A673 (cell line): ENCODE measurements around the gene C10orf143. TPM values are rescaled to one million over a fixed set of nuclear protein-coding genes. Genes with fewer than 3 reads are reported as not detected.

Experiments
- BruUV-seq: library from RNA; stranded (reverse); fragments of 400-500 nt; replicated peaks from 2 replicates; lab custom pipeline; 2021; lab: Mats Ljungman, UMichigan
- CTCF ChIA-PET: fragments of 300-600 bp; sonication (Branson Sonifier 250); formaldehyde crosslinking; loops from one replicate; lab custom pipeline; 2022; ENCODE audit warnings: antibody characterized with exemption; lab: Charles Lee
- POLR2A ChIA-PET: fragments of 300-600 bp; sonication (Branson Sonifier 250); formaldehyde crosslinking; loops from one replicate; lab custom pipeline; 2022; ENCODE audit warnings: antibody characterized with exemption; ENCODE audit not compliant: low non-redundant PET; lab: Charles Lee
- DNase-seq: peaks from one replicate; pipeline ENCODE4 v3.0.0-alpha.2; 2015; ENCODE audit warnings: low spot score
- H3K27ac ChIP-seq: fragments of 200-600 bp; sonication (generic); 2 replicates; pipeline ENCODE4 v1.5.1; 2016; ENCODE audit warnings: mixed run types, low read depth, mild to moderate bottlenecking, mixed read lengths, antibody characterized with exemption, low read length; ENCODE audit not compliant: poor library complexity, severe bottlenecking
- H3K27me3 ChIP-seq: fragments of 200-600 bp; sonication (generic); replicated peaks from 2 replicates; pipeline ENCODE4 v1.6.1; 2017; ENCODE audit warnings: mixed run types, low read depth, mild to moderate bottlenecking, mixed read lengths, antibody characterized with exemption, low read length; ENCODE audit not compliant: insufficient read depth, poor library complexity
- H3K36me3 ChIP-seq: fragments of 200-600 bp; sonication (generic); 2 replicates; pipeline ENCODE4 v1.6.1; 2016; ENCODE audit warnings: mixed run types, mild to moderate bottlenecking, mixed read lengths, antibody characterized with exemption, low read length; ENCODE audit not compliant: insufficient read depth, poor library complexity, severe bottlenecking
- H3K4me1 ChIP-seq: fragments of 200-600 bp; sonication (generic); 2 replicates; pipeline ENCODE4 v1.6.1; 2017; ENCODE audit warnings: mixed run types, mild to moderate bottlenecking, mixed read lengths, antibody characterized with exemption, low read length; ENCODE audit not compliant: insufficient read depth, poor library complexity, severe bottlenecking
- H3K4me3 ChIP-seq: fragments of 200-600 bp; sonication (generic); 2 replicates; pipeline ENCODE4 v1.5.1; 2016; ENCODE audit warnings: low read depth, mixed run types, mild to moderate bottlenecking, mixed read lengths, low read length; ENCODE audit not compliant: poor library complexity, severe bottlenecking
- H3K9me3 ChIP-seq: fragments of 200-600 bp; sonication (generic); 2 replicates; pipeline ENCODE4 v1.6.1; 2016; ENCODE audit warnings: mixed run types, low read depth, mild to moderate bottlenecking, mixed read lengths, antibody characterized with exemption, low read length; ENCODE audit not compliant: poor library complexity, severe bottlenecking
- CTCF ChIP-seq: fragments of 300-800, 200-600 bp; sonication (generic); conservative IDR thresholded peaks from 2 replicates; pipeline ENCODE4 v1.5.1; 2017; ENCODE audit warnings: low read depth, mild to moderate bottlenecking, antibody characterized with exemption, low read length, moderate library complexity, mixed read lengths
- EZH2 ChIP-seq: fragments of 200-600 bp; sonication (generic); IDR thresholded peaks from 2 replicates; pipeline ENCODE4 v1.6.1; 2017; ENCODE audit warnings: borderline replicate concordance, low read depth, mild to moderate bottlenecking, mixed read lengths, antibody characterized with exemption, low read length; ENCODE audit not compliant: poor library complexity, severe bottlenecking
- intact Hi-C: fragments of 100-400 bp; cut with micrococcal nuclease; formaldehyde crosslinking; loops from one replicate; pipeline ENCODE4 v1.10.0; 2022; ENCODE audit not compliant: unreplicated experiment
- total RNA-seq: library from RNA; stranded (reverse); gene quantifications from 2 replicates; pipeline ENCODE4 v1.2.3, GENCODE V29; 2021

The C10orf143 gene
- total RNA-seq, 1 experiment from 2014 or later, result 1.8 TPM

DNA sequence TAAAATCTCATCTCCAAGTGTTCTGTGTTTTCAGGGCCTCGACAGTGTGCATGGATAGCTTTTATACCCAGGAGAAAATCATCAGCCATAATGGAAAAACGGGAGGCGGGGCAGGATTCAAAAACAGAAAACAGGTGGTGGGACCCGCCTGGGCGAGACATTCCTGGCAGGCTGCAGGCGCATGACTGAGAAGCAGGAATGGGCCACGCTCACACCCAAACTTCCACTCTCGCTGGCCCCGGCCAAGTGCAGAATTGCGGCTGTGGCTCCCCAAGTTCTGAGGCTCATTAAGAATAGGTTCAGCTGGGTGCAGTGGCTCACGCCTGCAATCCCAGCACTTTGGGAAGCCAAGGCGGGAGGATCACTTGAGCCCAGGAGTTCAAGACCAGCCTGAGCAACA, 60.6 kb downstream of the C10orf143 start:
- H3K27ac ChIP-seq, result no peak overlapping the region
- H3K4me3 ChIP-seq, result no peak overlapping the region
- ChIA-PET POLR2A (no interaction called here), CTCF (no interaction called here)
- no peaks in the 10 kb centered on the region for H3K4me1 ChIP-seq
- TF ChIP-seq CTCF (no peak), EZH2 (no peak)
- no peak for DNase-seq
- H3K36me3 ChIP-seq, result no peaks in the 10 kb centered on the region
- H3K9me3 ChIP-seq, result peaks cover 6% of the 10 kb centered on the region
- intact Hi-C loops, result no loop called here
- no TSS peak for BruUV-seq
- peaks cover 24% of the 10 kb centered on the region for H3K27me3 ChIP-seq

- Histone ChIP-seq H3K36me3 (no peaks in the 10 kb centered on the region), H3K9me3 (peaks cover 3% of the 10 kb centered on the region), H3K27me3 (peaks cover 24% of the 10 kb centered on the region), H3K4me1 (no peaks in the 10 kb centered on the region), H3K27ac (no peak overlapping the region), H3K4me3 (no peak overlapping the region)
- TF ChIP-seq CTCF, result no peak
- intact Hi-C loops, result no loop called here
- BruUV-seq, result no TSS peak
- DNase-seq, result no peak
- CTCF ChIA-PET, result no interaction called here
- POLR2A ChIA-PET, result no interaction called here
These were observed 61.4 kb downstream of the C10orf143 start for GRCh38 chr10:130049244-130049643.

- TF ChIP-seq EZH2 (no peak), CTCF (no peak)
- Histone ChIP-seq H3K27ac (no peak overlapping the region), H3K9me3 (no peaks in the 10 kb centered on the region), H3K27me3 (peaks cover 25% of the 10 kb centered on the region), H3K4me3 (no peak overlapping the region), H3K36me3 (no peaks in the 10 kb centered on the region), H3K4me1 (no peaks in the 10 kb centered on the region)
- BruUV-seq, result no TSS peak
- ChIA-PET POLR2A (no interaction called here), CTCF (no interaction called here)
- DNase-seq, result no peak
- intact Hi-C loops, result no loop called here
These were observed 62.5 kb downstream of the C10orf143 start for GRCh38 chr10:130048081-130048480.
